PFSK-1 (cell line): ENCODE measurements around the gene GTPBP2.

Experiments used
- POLR2AphosphoS5 ChIP-seq: IDR thresholded peaks from 2 replicates; pipeline ENCODE4 v1.6.1; 2012; ENCODE audit warnings: low read depth, mild to moderate bottlenecking, control low read depth, low read length, moderate library complexity
- REST ChIP-seq, 2 experiments: IDR thresholded peaks; 2 replicates each; pipeline versions ENCODE4 v1.6.1 to v1.8.0; 2011 to 2012; ENCODE audit warnings: low read depth in 2 of 2, low read length in 2 of 2, control low read depth in 1 of 2, inconsistent platforms in 1 of 2, mild to moderate bottlenecking in 1 of 2, moderate library complexity in 1 of 2; ENCODE audit not compliant: insufficient read depth in 1 of 2
- SIN3A ChIP-seq: IDR thresholded peaks from 2 replicates; pipeline ENCODE4 v1.6.1; 2012; ENCODE audit warnings: mild to moderate bottlenecking, low read length, moderate library complexity, borderline replicate concordance; ENCODE audit not compliant: insufficient read depth
- TAF1 ChIP-seq: IDR thresholded peaks from 2 replicates; pipeline ENCODE4 v1.6.1; 2012; ENCODE audit warnings: low read length, control low read depth, borderline replicate concordance; ENCODE audit not compliant: insufficient read depth

GRCh38 chr6:43678341-43678740 lies 49.3 kb upstream of the GTPBP2 start:
- TF ChIP-seq SIN3A (no peak), POLR2AphosphoS5 (no peak), TAF1 (no peak), REST (IDR thresholded peaks at IDR 0.05; ENCODE audit: insufficient read depth in 1 of 2, low read depth in 2 of 2, low read length in 2 of 2) (no peak)
